ENCODE measurements around the gene NPTXR. TPM values are rescaled to one million over a fixed set of nuclear protein-coding genes. Genes with fewer than 3 reads are reported as not detected.

The NPTXR gene
- total and polyA plus RNA-seq, 2 of the 4 experiments (the other 2 are of a cell fraction) = 0.36 to 2.2 TPM

DNA sequence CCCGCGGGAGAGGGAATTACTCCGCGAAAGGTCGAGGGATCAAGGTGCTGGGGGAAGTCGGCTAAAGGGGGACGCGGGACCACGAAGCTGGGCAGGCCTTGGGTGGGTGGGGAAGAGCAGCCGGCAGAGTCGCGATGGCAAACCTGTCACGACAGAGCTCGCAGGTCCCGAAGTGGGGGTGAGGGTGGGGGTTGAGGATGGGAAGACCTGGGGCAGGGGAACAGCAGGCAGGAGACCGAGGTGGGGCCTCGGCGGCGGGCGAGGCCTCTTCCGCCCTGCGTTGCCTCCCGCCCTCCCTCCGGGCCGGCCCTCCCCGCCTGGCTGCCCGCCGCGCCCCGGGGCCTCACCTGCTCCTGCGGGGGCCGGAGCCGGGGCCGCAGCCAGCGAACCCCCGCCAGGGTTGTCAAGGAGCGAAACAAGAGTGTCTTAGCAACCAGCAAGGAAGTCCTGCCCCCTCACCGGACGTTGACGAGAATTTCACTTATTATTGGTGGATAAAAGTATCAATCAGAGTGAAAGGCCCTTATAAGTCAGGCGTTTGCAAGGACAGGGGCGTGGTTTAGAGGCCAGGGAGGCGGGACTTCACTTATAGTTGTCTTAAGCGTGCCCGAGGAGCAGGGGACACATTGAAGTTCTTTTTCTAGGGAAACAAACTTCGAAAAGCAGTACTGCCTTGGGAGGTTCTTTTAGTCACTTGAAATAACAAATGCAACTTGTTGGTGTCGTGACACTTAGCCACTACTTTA, 49.9 kb downstream of the NPTXR start, which contains the start of gene DNAL4:
DNAL4 (minus strand) TSS at position 423 of the 746 bp plus-strand sequence. CDS start 11,412 bp downstream, outside the sequence.
- TF ChIP-seq MAZ (IDR thresholded peaks at IDR 0.05; ENCODE audit: borderline replicate concordance, low read depth, low read length) (peak; percentile 92; the same call in 1 of the 2 replicates), MXI1 (IDR thresholded peaks at IDR 0.05; ENCODE audit: borderline replicate concordance, low read depth, low read length) (peak; percentile 32; the same call in 1 of the 2 replicates), BHLHE40 (IDR thresholded peaks at IDR 0.05; ENCODE audit: low read depth, low read length) (no peak)
- Histone ChIP-seq H3K27ac (ENCODE audit: insufficient read depth, low read length) (peak within 1 kb of the TSS; percentile 63), H3K14ac (replicated peaks; ENCODE audit: low read depth, low read length) (peak within 1 kb of the TSS; percentile 95), H4K20me1 (ENCODE audit: insufficient read depth, low read length) (no peaks in the 10 kb centered on the region), H3K56ac (ENCODE audit: extremely low read depth, insufficient read depth, low read length) (peak within 1 kb of the TSS; percentile 5; the same call in 1 of the 2 replicates), H2BK15ac (ENCODE audit: low read depth, low read length) (0 out of 3 replicates have a peak within 1 kb of the TSS, but pooled peaks have one; percentile 22), H3K9me3 (ENCODE audit: control insufficient read depth, insufficient read depth, low read length) (no peaks in the 10 kb centered on the region), H2BK120ac (ENCODE audit: low read depth, low read length) (peak within 1 kb of the TSS; percentile 50; the same call in 1 of the 2 replicates), H3K4me2 (ENCODE audit: low read depth, low read length) (peak within 1 kb of the TSS; percentile 99), H3K9me1 (ENCODE audit: insufficient read depth, low read length) (peaks cover 23% of the 10 kb centered on the region), H3K27me3 (ENCODE audit: control insufficient read depth, insufficient read depth, low read length) (peaks cover 4% of the 10 kb centered on the region; the same call in 1 of the 2 replicates), H4K91ac (ENCODE audit: insufficient read depth, low read depth, low read length) (peak within 1 kb of the TSS; percentile 71), H3K4me1 (ENCODE audit: control insufficient read depth, insufficient read depth, low read length) (peaks cover 4% of the 10 kb centered on the region), H3K9ac (ENCODE audit: low read depth, low read length) (peak within 1 kb of the TSS; percentile 80), H3K36me3 (ENCODE audit: control insufficient read depth, insufficient read depth, low read length) (peaks cover 6% of the 10 kb centered on the region), H3K18ac (ENCODE audit: low read depth, low read length) (peak within 1 kb of the TSS; percentile 38), H3K79me1 (ENCODE audit: low read depth in 1 of 2, low read length in 2 of 2) (peaks cover 6 to 31% of the 10 kb centered on the region in 2 experiments; a peak in 3 of 4 replicates), H4K8ac (ENCODE audit: low read depth in 2 of 2, low read length in 2 of 2) (peak within 1 kb of the TSS; percentile 84 to 99), H3K4me3 (ENCODE audit: insufficient read depth, low read depth, low read length) (peak within 1 kb of the TSS; percentile 73), H2BK20ac (ENCODE audit: low read depth, low read length) (no peak within 1 kb of the TSS), H4K5ac (ENCODE audit: low read depth, low read length) (peak within 1 kb of the TSS; percentile 74), H3K23ac (ENCODE audit: low read depth, low read length) (peak within 1 kb of the TSS; percentile 72; the same call in 1 of the 2 replicates), H2BK5ac (ENCODE audit: low read depth, low read length, poor library complexity, severe bottlenecking) (peak within 1 kb of the TSS; percentile 59), H2AFZ (replicated peaks; ENCODE audit: low read length, poor library complexity) (peak within 1 kb of the TSS; percentile 94), H2AK9ac (replicated peaks; ENCODE audit: low read depth, low read length, poor library complexity) (peak within 1 kb of the TSS; percentile 99), H3K4ac (ENCODE audit: low read depth, low read length) (peak within 1 kb of the TSS; percentile 73), H2AK5ac (ENCODE audit: low read depth, low read length) (peak within 1 kb of the TSS; percentile 86)
- CTCF ChIA-PET = no interaction called here
- POLR2A ChIA-PET (ENCODE audit: unreplicated experiment) = no interaction called here
- dilution Hi-C loops (cut with HindIII; ENCODE audit: low sequenced_read_pairs, unreplicated experiment) = no loop called here
- intact Hi-C loops (cut with micrococcal nuclease) = no loop called here
- no TSS peak for BruUV-seq (replicated peaks)
- peak; percentile 100 for ATAC-seq (ENCODE audit: low read depth)
- WGBS, 2 experiments (ENCODE audit: extremely low coverage in 2 of 2, insufficient read length in 1 of 2) = 0% methylated on average over 27 of the region's 47 CpGs; no CpG with 5 or more reads in 1 of the 2 experiments
- in situ Hi-C loops (cut with MboI; ENCODE audit: low sequenced_read_pairs) = no loop called here
- DNase-seq = peak; percentile 98

Measured in IMR-90 (cell line).